Activated T-cell treated with anti-CD3 and anti-CD28 coated beads, Interleukin-2, amount 50 U/mL, for 72 hours (primary cell): ENCODE data around the gene GRIN2C. TPM values are rescaled to one million over a fixed set of nuclear protein-coding genes. Genes with fewer than 3 reads are reported as not detected.

Experiments
- ATAC-seq, 2 donors: fragments of 150-1000 bp; cut with Tn5 transposase; replicated peaks in 1 of 2; 2 replicates each; pipeline ENCODE4 v1.10.0; 2021; ENCODE audit warnings: moderate library complexity in 2 of 2, mild to moderate bottlenecking in 1 of 2
- DNase-seq, 2 donors: peaks; one replicate each; pipeline ENCODE4 v3.0.0; 2021 to 2022; ENCODE audit warnings: mixed read lengths in 1 of 2
- H3K27ac Mint-ChIP-seq: one replicate; pipeline ENCODE4 v1.8.0; 2022; ENCODE audit warnings: mild to moderate bottlenecking, moderate library complexity, mixed read lengths
- H3K27me3 Mint-ChIP-seq: one replicate; pipeline ENCODE4 v1.8.0; 2022; ENCODE audit warnings: low read depth, mixed read lengths
- H3K36me3 Mint-ChIP-seq, 2 donors: one replicate each; pipeline ENCODE4 v1.8.0; 2022; ENCODE audit warnings: mixed read lengths in 2 of 2, mild to moderate bottlenecking in 1 of 2; ENCODE audit not compliant: insufficient read depth in 2 of 2
- H3K4me1 Mint-ChIP-seq: one replicate; pipeline ENCODE4 v1.8.0; 2022; ENCODE audit warnings: low read depth, mixed read lengths
- H3K4me3 Mint-ChIP-seq, 2 donors: one replicate each; pipeline ENCODE4 v1.8.0; 2022; ENCODE audit warnings: mild to moderate bottlenecking in 2 of 2, mixed read lengths in 2 of 2, moderate library complexity in 2 of 2
- H3K9me3 Mint-ChIP-seq, 2 donors: one replicate each; pipeline ENCODE4 v1.8.0; 2022; ENCODE audit warnings: mixed read lengths in 2 of 2
- total RNA-seq, 2 donors: library from RNA; stranded (reverse); gene quantifications; one replicate each; pipeline ENCODE4 v1.2.3, GENCODE V29; 2022

Gene GRIN2C
- total RNA-seq, 2 donors from 2014 or later, result 0.14 to 0.37 TPM

GRCh38 chr17:74825952-74826719 is 33.5 kb downstream of the GRIN2C start:
- Mint-ChIP-seq H3K36me3 (no peaks in the 10 kb centered on the region), H3K4me1 (no peaks in the 10 kb centered on the region), H3K27ac (no peak overlapping the region), H3K4me3 (no peak overlapping the region), H3K27me3 (no peaks in the 10 kb centered on the region), H3K9me3 (no peaks in the 10 kb centered on the region)
- ATAC-seq (no peak), DNase-seq (no peak)

GRCh38 chr17:74824961-74825627 is 34.6 kb downstream of the GRIN2C start:
- Mint-ChIP-seq H3K9me3 (no peaks in the 10 kb centered on the region), H3K4me1 (no peaks in the 10 kb centered on the region), H3K36me3 (no peaks in the 10 kb centered on the region), H3K27ac (no peak overlapping the region), H3K4me3 (no peak overlapping the region), H3K27me3 (no peaks in the 10 kb centered on the region)
- DNase-seq, result no peak
- ATAC-seq, result no peak

- Mint-ChIP-seq H3K36me3 (no peaks in the 10 kb centered on the region), H3K9me3 (no peaks in the 10 kb centered on the region)
Measured at GRCh38 chr17:74822939-74823367, 36.7 kb downstream of the GRIN2C start.

GRCh38 chr17:74822335-74822938 is 37.2 kb downstream of the GRIN2C start:
- DNase-seq, result no peak
- Mint-ChIP-seq H3K27me3 (no peaks in the 10 kb centered on the region), H3K36me3 (no peaks in the 10 kb centered on the region), H3K4me1 (no peaks in the 10 kb centered on the region), H3K4me3 (no peak overlapping the region), H3K9me3 (no peaks in the 10 kb centered on the region), H3K27ac (no peak overlapping the region)
- no peak for ATAC-seq

More at GRCh38 chr17:74822939-74823367, 36.7 kb downstream of the GRIN2C start:
- ATAC-seq, result no peak
- Mint-ChIP-seq H3K4me1 (no peaks in the 10 kb centered on the region), H3K4me3 (no peak overlapping the region), H3K27ac (no peak overlapping the region), H3K27me3 (no peaks in the 10 kb centered on the region)
- no peak for DNase-seq

GRCh38 chr17:74821655-74822334 is 37.9 kb downstream of the GRIN2C start:
- H3K36me3 Mint-ChIP-seq, result no peaks in the 10 kb centered on the region
- H3K27ac Mint-ChIP-seq, result no peak overlapping the region
- H3K4me1 Mint-ChIP-seq, result no peaks in the 10 kb centered on the region
- ATAC-seq, result no peak
- no peak for DNase-seq
- H3K9me3 Mint-ChIP-seq, result no peaks in the 10 kb centered on the region
- H3K27me3 Mint-ChIP-seq, result no peaks in the 10 kb centered on the region
- no peak overlapping the region for H3K4me3 Mint-ChIP-seq

DNA sequence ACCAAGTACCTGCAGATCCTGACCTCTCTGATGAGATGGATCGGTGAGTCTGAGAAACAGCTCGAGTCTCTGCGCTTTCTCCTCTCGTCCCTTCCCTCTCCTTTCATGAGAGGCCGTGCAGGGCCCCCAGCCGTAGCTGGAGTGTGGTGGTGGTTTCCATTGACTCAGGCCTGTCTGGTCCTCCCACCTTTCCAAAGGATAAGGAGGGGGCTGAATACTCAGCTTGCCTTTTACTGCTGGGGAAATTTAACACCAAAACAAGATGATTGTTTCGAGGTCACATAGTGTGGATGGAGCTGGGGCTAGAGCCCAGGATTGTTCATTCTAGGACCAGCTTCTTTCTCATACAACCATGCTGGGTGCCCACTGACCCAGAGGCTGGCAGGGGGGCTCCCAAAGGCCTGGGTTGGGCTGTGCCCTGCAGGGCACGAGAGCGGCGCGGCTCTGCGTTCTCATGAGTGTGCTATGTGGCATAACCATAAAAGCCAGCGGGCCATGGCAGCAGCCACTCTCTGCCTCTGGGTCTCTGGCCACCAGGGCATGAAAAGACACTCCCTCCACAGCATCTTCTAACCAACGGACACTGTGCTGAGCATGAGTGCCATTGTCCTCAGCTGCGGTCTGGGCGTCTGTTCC is 39.8 kb downstream of the GRIN2C start:
- H3K4me1 Mint-ChIP-seq, result no peaks in the 10 kb centered on the region
- H3K4me3 Mint-ChIP-seq, result no peak overlapping the region
- H3K27ac Mint-ChIP-seq, result no peak overlapping the region
- DNase-seq (no peak), ATAC-seq (no peak)
- H3K27me3 Mint-ChIP-seq, result no peaks in the 10 kb centered on the region
- no peaks in the 10 kb centered on the region for H3K36me3 Mint-ChIP-seq
- H3K9me3 Mint-ChIP-seq, result no peaks in the 10 kb centered on the region

DNA sequence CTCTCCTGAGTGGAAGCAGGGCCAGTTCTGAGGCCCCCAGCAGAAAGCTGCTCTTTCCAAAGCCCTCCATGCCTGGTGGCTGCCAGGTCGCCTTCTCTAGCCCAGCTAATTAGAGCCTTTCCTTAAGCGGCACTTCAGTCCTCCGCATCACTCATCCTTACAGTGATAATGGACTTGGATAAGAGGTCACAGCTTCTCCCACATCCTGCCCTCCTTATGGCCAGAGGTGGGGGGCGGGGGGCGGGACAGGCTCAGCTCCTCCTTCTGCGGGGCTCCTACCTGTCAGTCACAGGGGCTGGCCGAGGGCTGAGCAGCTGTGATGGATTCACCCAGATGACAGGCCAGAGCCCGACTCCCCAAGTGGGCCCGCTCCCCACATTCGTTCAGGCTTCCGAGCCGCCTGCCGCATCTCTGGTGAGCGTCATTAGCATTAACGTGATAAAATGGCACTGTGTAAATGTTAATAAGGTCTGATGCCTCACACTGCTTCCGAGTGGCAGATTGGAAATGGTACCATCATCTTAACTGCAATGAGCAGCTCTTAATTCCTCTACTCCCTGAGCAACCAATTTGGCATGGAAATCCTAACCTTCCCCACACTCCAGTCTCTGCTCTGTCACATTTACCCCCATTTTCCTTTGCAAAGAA is 41.3 kb downstream of the GRIN2C start:
- Mint-ChIP-seq H3K27ac (no peak overlapping the region), H3K9me3 (no peaks in the 10 kb centered on the region), H3K4me3 (no peak overlapping the region), H3K4me1 (no peaks in the 10 kb centered on the region), H3K36me3 (no peaks in the 10 kb centered on the region), H3K27me3 (no peaks in the 10 kb centered on the region)
- DNase-seq, result no peak
- no peak for ATAC-seq

- H3K9me3 Mint-ChIP-seq, result no peaks in the 10 kb centered on the region
- H3K4me3 Mint-ChIP-seq, result no peak overlapping the region
- no peaks in the 10 kb centered on the region for H3K4me1 Mint-ChIP-seq
- DNase-seq (no peak), ATAC-seq (no peak)
- no peaks in the 10 kb centered on the region for H3K27me3 Mint-ChIP-seq
- H3K27ac Mint-ChIP-seq, result no peak overlapping the region
- H3K36me3 Mint-ChIP-seq, result no peaks in the 10 kb centered on the region
Measured at GRCh38 chr17:74816905-74817620, 42.6 kb downstream of the GRIN2C start.

- no peaks in the 10 kb centered on the region for H3K27me3 Mint-ChIP-seq
- no peaks in the 10 kb centered on the region for H3K9me3 Mint-ChIP-seq
- H3K36me3 Mint-ChIP-seq, result no peaks in the 10 kb centered on the region
- ATAC-seq (no peak), DNase-seq (peak in 1 of 2 donors; percentile 3)
- H3K27ac Mint-ChIP-seq, result no peak overlapping the region
- no peak overlapping the region for H3K4me3 Mint-ChIP-seq
- H3K4me1 Mint-ChIP-seq, result no peaks in the 10 kb centered on the region
Measured at GRCh38 chr17:74815550-74816370, 43.9 kb downstream of the GRIN2C start.

DNA sequence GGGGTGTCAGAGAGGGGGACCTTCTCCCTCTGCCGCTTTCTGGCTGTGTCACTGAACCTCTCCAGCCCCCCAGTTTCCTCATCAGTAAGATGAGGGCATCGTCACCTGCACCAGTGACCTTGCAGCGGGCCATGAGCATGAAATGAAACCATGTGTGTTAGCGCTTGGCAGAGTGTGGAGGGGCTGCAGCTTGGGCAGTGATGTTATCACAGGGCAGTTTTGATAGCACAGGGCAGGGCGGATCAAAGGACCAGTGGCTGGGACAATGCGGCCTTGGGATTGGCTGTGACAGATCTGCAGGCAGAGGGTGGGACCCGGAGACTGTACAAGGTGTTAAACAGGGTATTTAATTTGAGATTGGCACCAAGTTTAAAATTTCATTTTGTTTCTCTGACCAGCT is 44.6 kb downstream of the GRIN2C start:
- H3K27ac Mint-ChIP-seq, result no peak overlapping the region
- peaks cover 0 to under 1% of the 10 kb centered on the region in 2 donors for H3K36me3 Mint-ChIP-seq
- DNase-seq (no peak), ATAC-seq (no peak)
- H3K27me3 Mint-ChIP-seq, result no peaks in the 10 kb centered on the region
- no peaks in the 10 kb centered on the region for H3K4me1 Mint-ChIP-seq
- H3K9me3 Mint-ChIP-seq, result no peaks in the 10 kb centered on the region
- no peak overlapping the region for H3K4me3 Mint-ChIP-seq

- Mint-ChIP-seq H3K4me1 (no peaks in the 10 kb centered on the region), H3K27ac (no peak overlapping the region), H3K4me3 (no peak overlapping the region), H3K27me3 (no peaks in the 10 kb centered on the region), H3K9me3 (no peaks in the 10 kb centered on the region), H3K36me3 (peaks cover 0 to 2% of the 10 kb centered on the region in 2 donors)
- ATAC-seq, result no peak
- DNase-seq, result no peak
Measured at GRCh38 chr17:74814453-74814852, 45.2 kb downstream of the GRIN2C start.
